Loucy (cell line): ENCODE data around the gene DUSP14.

Experiments used
- CTCF ChIP-seq: fragments of 200-600 bp; sonication (generic); conservative IDR thresholded peaks from 2 replicates; pipeline ENCODE4 v1.5.1; 2014; ENCODE audit warnings: mild to moderate bottlenecking, antibody characterized with exemption, low read length
- EZH2phosphoT487 ChIP-seq: fragments of 200-600 bp; IDR thresholded peaks from 2 replicates; pipeline ENCODE4 v1.6.1; 2018; ENCODE audit warnings: antibody characterized with exemption, mild to moderate bottlenecking, moderate library complexity, borderline replicate concordance

DNA sequence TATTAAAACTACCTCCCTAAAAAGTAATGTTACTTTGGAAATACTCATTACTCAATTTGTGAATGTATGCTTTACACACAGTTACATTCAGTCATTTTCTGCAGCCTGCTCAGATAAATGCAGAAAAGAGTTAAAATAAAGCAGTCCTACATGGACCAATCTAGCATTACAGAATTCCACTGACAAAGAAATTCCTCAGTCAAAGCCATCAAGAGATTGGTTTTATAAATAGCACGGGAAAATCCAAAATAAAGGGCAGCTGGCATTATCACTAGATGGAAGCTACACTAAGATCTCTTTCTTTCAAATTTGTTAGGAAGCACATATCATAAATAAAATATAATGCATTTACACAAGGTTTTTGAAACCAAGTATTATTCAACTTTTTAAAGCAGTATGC is 58.3 kb downstream of the DUSP14 start:
- TF ChIP-seq CTCF (no peak), EZH2phosphoT487 (no peak)
